T-helper 22 cell (primary cell): Measurements from ENCODE around the gene CAAP1.
"Not testable (repeated sequence)": the region's sequence is repeated elsewhere in the genome, so short reads cannot be mapped to it uniquely, and the experiment has no call there.

ENCODE experiments used
- DNase-seq: peaks from one replicate; pipeline ENCODE4 v3.0.0-alpha.2; 2020; ENCODE audit warnings: low read depth

Gene CAAP1

DNA sequence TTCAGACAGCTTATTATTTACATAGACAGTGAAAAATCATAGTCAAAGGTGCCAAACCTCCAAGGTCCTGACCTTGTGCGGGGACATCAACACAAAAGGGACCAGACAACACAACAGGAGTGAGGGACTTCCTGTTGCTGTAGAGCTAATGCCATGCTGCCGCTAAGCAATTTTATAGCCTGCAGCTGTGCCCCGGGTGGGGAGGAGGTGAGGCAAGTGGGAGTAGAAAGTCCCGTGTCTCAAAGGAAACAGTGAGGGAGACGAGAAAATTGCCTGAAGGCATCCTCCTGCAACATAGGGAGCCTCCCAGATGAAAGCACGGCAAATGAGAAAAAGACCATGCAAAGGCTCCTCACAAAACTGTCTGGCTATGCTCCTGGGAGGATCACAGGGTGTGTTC lies 58.8 kb downstream of the CAAP1 start:
- DNase-seq = no peak

DNA sequence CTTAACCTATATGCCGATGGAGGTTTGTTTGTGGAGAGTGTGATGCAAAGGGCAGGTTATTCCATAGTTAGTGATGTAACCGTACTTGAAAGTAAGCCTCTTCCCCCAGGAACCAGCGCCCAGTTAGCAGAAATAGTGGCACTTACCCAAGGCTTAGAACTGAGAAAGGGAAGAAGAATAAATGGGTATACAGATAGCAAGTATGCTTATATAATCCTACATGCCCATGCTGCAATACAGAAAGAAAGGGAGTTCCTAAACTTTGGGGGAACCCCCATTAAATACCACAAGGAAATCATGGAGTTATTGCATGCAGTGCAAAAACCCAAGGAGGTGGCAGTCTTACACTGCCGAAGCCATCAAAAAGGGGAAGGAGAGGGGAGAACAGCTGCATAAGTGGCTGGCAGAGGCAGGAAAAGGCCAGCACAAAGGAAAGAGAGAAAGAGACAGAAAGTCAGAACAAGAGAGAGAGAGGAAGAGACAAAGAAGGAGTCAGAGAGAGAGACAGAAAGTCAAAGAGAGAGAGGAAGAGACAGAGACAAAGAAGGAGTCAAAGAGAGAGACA lies 64.1 kb downstream of the CAAP1 start:
- not testable (repeated sequence) for DNase-seq

- DNase-seq = no peak
These were observed 77.8 kb downstream of the CAAP1 start for GRCh38 chr9:26814799-26815198.

DNA sequence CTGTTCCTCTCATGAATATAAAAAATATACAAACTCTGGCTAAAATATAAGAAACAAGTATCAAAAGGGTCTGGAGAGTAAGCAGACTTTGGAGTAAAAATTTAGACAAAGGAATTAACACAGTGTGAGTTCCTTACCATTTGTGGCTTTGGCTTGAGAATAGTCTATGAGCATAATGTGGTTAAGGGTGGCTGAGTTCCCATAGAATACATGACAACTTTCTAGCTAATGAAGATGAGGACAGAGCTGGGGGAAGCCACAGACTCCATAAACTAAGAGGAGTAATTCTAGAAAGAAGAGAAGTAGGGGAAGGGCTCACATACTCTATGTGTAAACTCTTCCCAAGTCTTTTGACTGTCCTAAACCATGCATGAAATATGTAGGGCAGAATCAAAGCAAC lies 79.4 kb downstream of the CAAP1 start:
- DNase-seq = no peak

GRCh38 chr9:26812217-26812616 lies 80.4 kb downstream of the CAAP1 start:
- DNase-seq = no peak

- DNase-seq = no peak
These were observed 81.5 kb downstream of the CAAP1 start for GRCh38 chr9:26811106-26811505.

DNA sequence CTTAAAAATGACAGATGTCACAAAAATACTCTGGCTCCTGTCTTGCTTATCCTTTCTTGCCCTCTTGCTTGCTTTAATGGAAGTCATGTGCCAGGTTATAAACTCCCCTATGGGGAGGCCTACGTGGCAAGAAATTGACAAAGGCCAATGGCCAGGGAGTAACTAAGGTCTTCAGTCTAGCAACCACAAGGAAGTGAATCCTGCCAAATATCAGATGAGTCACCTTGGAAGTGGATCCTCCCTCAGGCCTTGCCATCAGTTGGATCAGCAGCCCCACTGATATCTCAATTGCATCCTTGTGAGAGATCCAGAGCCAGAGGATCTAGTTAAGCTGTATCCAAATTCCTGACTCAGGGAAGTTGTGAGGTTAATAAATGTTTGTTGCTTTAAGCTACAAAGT lies 82.8 kb downstream of the CAAP1 start:
- DNase-seq = no peak

DNA sequence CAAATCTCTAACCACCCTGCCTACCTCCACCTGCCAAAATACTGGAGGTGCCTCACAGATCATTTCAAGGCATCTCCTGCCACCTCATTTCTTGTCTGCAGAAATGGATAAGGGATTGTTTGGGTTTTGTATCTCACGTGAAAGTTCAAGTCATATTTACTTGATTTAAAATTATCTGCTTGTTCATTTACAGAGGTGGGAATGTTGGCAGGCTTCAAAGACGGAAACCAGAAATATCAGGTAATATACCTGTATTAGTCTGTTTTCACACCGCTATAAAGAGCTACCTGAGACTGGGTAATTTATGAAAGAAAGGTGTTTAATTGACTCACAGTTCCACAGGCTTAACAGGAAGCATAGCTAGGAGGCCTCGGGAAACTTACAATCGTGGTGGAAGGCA lies 85.4 kb downstream of the CAAP1 start:
- no peak for DNase-seq

GRCh38 chr9:26802921-26803320 lies 89.7 kb downstream of the CAAP1 start:
- DNase-seq = no peak

DNA sequence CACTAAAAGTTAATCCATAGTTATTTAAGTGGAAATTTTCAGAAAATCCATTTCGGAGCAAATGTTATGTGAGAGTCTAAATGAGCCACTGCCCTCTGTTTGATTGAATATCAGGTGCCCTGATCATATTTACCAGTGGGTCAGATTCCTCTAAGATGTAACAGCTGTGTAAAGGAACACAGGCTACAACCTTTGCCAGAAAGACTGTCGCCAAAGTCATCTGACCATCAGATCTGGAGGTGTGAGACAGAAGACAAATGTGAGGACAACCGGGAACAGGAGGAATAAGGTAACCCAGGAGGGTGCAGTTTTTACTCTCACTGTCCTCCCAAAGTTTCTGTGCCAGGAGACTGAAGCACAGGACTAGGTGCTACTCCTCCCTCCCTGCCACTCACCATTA lies 90.8 kb downstream of the CAAP1 start:
- no peak for DNase-seq

GRCh38 chr9:26800322-26800721 lies 92.3 kb downstream of the CAAP1 start:
- DNase-seq = no peak

DNA sequence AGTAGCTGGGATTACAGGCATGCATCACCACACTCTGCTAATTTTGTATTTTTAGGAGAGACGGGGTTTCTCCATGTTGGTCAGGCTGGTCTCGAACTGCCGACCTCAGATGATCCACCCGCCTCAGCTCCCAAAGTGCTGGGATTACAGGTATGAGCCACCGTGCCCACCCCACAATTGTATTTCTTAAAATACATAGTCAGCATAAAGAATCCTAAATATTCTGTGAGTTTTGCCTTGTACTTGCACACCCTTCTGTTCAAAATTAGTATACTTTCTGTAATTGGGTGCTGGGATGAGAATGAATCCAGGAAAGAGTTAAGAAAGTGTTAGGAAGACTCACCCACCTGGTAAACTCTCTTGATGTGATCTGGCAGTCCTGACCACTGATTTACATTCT lies 101.3 kb downstream of the CAAP1 start:
- no peak for DNase-seq
